HG02852 (cell line): ENCODE results near the gene PLSCR4.

Source experiments
- ATAC-seq: cut with Tn5 transposase; IDR thresholded peaks from one replicate; pipeline ENCODE4 v1.9.1; 2021; ENCODE audit warnings: mild to moderate bottlenecking, moderate library complexity; ENCODE audit not compliant: unreplicated experiment

Gene PLSCR4

DNA sequence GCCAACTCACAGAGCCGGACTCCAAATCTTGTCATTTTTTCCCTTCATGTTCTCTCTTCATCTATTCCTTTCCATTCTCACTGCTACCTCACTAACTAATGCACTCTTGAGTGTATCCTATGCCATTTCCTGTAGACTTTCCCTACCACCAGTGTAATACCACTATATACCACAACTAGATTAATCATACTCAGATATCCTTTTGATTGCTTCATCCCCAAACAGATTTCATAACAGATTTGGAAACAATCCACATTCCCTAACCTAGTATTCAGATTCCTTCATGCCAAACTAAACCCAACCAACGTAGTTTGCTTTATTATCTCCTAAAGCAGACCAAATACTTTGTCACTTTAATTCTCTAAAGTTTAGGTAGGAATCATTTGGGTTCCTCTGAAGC is 87.3 kb downstream of the PLSCR4 start:
- ATAC-seq = no peak

GRCh38 chr3:146162561-146162960 is 88.3 kb downstream of the PLSCR4 start:
- ATAC-seq = no peak

DNA sequence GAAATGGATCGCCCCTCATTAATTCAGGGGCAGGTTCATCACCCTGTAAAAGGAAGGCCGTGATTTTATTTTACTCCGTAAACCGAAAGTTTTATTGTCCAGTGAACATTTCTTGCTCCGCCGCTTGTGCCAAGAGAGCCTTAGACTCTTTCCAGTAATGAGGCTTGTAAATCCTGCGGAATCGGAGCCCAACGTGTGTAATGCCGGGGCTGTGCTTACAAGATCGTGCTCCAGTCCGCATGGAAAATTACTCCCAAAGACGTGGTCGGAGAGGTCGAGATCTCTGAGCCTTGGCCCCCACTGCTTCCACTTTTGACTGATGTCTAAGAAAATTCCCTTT is 89.3 kb downstream of the PLSCR4 start:
- ATAC-seq = no peak

GRCh38 chr3:146160964-146161662 is 89.8 kb downstream of the PLSCR4 start, which contains the start of gene PLOD2:
Gene PLOD2, minus strand, starts transcription at chr3:146161184. Its CDS starts 195 bp downstream, at chr3:146160989.
- peak; percentile 49 for ATAC-seq

DNA sequence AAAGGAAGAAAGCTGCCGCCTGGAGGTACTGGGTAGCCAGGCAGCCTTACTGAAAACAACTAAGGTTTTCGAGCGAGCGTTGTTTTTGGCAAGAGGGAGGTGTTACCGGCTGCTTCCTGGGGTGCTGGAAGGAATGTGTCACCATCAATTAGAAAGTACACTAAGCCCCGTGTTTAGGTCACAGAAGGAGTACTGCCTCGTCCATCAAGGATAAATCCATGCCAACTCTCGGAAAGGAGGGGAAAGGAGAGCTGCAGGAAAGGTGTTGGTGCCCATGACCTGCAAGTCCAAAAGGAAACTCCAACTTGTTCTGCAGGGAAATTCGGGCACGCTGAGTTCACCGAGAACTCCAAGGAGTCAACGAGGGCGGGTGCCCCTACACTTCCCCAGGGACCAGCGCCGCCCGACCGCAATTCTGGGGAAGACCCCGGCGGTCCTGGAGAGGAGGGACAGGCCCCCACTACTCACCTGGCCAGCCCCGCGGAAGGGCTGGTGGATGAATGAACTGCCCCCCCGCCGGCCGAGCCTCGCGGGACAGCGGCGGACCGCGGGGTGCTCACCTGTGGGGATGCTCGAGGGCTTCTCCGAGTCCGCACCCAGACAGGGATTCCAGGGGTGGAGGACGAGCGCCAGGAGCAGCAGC is 90.5 kb downstream of the PLSCR4 start:
- ATAC-seq = peak; percentile 23

DNA sequence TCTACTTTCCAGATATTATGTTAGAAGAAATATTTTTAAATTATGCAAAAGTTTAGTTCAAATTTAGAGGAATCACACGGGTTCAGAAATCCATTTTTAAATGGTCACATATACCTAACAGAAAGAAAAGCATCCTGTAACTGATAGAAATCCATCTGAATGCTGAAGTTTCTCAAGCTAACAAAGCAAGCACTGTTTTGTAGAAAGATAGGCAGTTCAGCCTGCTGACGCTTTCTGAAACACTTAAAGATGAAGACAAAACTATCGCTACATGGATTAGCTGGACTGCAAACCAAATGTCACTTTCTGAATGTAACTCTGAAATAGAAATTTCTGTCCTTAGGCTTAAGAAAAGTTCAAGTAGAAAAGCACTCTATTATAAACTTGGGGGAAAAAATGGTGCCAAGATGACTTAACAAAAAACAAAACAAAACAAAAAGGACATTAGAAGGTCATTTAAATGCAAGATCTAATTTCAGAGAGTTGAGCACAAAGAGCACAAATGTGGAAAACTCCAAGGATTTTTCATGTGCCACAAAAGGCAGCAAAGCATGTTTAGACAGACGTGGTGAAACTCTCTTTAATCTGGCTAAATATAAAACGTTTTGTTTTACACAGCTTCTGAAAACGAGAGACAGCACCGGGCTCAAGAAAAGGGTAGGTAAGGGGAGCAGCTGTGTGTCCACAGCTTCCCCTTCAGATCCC is 91.1 kb downstream of the PLSCR4 start:
- no peak for ATAC-seq

GRCh38 chr3:146159037-146159436 is 91.9 kb downstream of the PLSCR4 start:
- no peak for ATAC-seq

DNA sequence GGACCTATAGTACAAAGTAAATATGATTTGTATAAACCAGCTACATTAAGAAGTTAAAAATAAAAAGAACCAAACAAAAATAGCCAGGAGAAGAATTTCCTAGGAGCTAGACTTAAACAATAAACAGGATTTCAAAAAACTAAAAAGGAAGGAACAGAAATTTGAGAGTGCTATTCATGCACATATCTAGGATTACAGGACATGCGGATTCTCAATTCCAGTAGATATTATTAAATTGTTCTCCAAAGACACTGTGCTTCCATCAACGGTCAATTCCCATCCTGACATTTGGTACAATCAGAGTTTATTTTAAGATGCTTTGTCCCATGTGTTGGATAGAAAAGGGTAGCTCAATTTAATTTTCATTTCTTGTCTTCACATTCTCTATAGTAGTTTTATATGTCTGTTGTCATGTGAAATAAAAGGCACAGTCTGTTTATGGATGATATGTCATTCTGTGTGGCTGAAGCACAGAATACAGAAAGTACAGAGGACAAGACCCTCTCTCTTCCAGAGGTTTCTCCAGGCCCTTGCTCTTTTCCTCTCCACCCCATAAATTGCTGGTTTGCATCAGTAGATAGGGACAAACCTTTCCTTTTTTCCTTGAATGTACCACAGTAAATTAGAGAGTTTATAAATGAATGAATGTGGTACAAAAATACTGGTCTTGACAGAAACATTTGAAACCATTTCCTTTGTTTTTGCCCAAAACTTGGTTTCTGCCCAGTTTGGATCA is 93.4 kb downstream of the PLSCR4 start:
- no peak for ATAC-seq

- ATAC-seq = no peak
Observed at GRCh38 chr3:146156666-146157314, 94.1 kb downstream of the PLSCR4 start.

GRCh38 chr3:146156095-146156494 is 94.8 kb downstream of the PLSCR4 start:
- ATAC-seq = no peak

DNA sequence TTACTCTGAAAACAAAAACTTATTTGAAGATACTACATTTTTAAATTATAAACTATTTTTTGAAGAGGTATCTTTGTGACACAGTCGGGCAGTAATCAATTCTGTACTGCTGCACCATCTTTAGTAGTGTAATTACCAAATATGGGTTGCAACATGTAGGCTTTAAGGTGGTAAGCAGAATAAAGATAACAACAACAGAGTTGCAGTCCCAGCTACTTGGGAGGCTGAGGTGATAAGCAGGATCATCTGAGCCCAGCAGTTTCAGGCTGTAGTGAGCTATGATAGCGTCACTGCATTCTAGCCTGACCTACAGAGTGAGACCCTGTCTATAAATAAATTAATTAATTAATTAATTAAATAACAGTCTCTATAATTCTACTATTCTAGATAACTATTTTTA is 95.9 kb downstream of the PLSCR4 start:
- ATAC-seq = no peak

GRCh38 chr3:146154316-146154715 is 96.6 kb downstream of the PLSCR4 start:
- ATAC-seq = no peak

GRCh38 chr3:146153429-146153828 is 97.5 kb downstream of the PLSCR4 start:
- no peak for ATAC-seq

GRCh38 chr3:146152834-146153233 is 98.1 kb downstream of the PLSCR4 start:
- no peak for ATAC-seq

GRCh38 chr3:146148468-146148931 is 102.4 kb downstream of the PLSCR4 start:
- ATAC-seq = no peak

GRCh38 chr3:146145642-146146041 is 105.3 kb downstream of the PLSCR4 start:
- no peak for ATAC-seq

- ATAC-seq = no peak
Observed at GRCh38 chr3:146142757-146143156, 108.1 kb downstream of the PLSCR4 start.
